Islet precursor cell (in vitro differentiated cells): Measurements from ENCODE around the gene RNF215.

Experiments used
- DNase-seq: peaks from one replicate; pipeline ENCODE4 v3.0.0-alpha.2; 2018

The RNF215 gene

DNA sequence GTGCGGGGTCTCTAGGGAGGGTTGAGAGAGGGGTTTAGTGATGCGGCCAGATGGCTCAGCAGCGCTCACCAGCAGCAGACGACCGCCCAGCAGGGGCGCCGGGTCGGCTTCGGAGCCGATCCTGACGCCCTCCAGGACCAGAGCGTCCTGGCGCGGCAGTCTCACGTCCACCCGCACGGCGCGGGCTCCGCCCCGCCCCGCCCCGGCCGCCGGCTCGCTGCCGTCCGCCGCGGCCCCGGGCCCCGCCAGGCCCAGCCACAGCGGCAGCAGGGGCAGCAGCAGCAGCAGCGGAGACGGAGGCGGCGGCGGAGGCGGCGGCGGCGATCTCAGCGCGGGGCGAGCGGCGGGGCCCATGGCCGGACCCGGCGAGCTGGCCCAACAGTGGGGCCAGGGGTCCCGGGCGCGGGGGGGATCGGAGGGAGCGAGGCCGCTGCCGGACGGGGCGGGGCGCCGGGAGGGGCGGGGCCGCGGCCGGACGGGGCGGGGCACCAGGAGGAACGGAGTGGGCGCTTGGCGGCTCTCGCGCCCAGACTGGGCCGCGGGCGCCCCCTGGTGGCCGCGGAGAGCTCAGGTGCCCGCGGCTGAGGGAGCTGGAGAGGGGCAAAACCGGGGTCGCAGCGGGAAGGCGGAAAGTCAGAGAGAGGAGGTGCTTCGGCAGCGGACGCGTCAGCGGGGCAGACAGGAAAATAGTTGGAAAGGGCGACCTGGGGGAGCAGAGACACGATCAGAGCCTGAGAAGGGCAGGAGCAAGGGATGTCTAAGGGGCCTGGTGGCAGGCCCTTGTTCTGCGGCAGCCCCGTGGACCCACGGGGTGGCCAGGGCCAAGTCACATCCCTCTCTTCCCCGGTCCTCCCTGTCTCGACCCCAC is at the start of gene RNF215:
Gene RNF215 (minus strand): TSS at position 452 of the 868 bp plus-strand sequence. CDS start 98 bp downstream, at position 354.
- peak; percentile 92 for DNase-seq

DNA sequence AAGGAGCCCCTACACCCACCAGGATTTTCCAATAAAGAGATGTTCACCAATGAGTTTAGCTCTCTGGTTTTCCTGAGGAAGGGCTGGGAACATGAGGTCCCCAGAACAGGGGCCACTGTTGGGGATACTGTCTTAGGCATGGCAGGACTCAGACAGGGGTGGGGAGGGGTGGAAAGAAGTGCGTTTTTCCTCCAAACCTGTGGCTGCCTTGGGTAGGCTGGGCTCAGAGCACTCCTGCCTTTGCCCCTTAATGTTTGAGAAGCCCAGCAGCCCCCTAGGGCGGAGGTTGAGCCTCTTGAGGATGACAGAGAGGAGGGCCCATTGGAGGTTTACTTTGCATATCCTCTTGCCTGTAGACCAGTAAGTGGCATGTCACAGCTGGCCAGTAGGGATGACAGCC is 49.0 kb upstream of the RNF215 start:
- DNase-seq, result no peak

DNA sequence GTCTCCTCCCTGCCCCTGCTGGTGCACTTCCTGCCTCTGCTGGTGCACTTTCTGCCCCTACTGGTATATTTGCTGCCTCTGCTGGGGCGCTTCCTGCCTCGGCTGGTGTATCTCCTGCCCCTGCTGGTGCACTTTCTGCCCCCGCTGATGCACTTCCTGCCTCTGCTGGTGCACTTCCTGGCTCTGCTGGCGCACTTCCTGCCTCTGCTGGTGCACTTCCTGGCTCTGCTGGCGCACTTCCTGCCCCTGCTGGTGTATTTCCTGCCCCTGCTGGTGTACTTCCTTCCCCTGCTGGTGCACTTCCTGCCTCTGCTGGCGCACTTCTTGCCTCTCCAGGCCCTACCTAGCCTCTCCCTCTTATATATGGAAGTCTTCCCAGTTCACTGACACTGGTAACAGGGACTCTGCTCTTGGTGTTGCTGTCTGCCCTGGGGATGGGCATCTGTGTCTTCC is 48.5 kb upstream of the RNF215 start:
- no peak for DNase-seq

DNA sequence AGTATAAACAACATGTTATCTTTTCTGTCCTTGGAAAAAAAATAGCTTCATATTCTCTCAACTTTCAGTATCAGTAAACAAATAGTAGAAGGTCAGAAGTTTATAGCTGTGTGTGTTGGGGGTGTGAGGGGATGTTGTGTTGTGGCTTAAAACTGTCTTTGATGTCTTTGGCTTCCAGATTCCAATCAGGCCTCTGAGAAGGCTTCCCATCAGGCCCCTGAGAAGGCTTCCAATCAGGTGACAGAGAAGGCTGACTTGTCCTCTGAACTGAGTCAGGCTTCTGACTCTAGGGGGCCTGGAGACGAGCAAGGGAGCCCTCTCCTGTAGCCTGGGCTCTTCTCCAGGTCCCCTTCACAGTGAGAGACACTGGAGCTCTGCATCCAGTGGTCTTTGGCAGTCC is 47.6 kb upstream of the RNF215 start:
- no peak for DNase-seq

DNA sequence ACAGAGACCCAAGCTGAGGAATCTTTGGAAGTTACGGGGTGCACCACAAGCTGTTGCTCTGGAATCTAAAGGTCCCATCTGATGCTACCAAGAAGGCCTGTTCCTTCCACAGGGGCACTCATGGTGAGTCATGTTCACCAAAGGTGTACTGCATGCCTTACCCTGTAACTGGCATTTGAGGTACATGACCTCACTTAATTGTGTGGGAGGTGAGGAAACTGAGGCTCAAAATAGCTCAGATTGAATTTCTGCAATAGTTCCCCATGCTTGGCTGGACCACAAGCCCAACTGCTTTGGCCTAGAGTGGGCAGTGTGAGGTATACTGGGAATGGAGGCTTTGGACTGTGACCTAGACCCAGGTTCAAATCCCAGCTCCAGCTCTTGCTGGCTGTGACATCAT is 46.6 kb upstream of the RNF215 start:
- no peak for DNase-seq

DNA sequence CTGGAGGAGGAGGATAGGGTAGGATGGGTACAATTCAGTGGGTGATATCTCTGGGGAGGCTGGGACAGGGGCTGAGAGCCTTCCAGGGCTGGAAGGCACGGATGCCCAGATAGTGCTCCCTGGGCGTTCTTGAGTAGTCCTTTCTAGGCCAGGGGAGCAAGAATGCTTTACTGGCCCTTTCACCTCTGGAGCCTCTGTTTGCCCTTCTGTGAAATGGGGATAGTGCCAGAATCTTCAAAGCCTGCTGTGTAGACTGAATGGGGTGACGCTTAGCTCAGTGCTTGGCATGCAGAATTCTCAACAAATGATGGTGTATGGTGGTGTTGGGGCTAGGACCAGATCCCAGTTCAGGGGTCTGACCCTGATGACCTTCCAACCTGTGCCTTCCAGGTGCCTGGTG is 46.0 kb upstream of the RNF215 start:
- DNase-seq, result no peak

DNA sequence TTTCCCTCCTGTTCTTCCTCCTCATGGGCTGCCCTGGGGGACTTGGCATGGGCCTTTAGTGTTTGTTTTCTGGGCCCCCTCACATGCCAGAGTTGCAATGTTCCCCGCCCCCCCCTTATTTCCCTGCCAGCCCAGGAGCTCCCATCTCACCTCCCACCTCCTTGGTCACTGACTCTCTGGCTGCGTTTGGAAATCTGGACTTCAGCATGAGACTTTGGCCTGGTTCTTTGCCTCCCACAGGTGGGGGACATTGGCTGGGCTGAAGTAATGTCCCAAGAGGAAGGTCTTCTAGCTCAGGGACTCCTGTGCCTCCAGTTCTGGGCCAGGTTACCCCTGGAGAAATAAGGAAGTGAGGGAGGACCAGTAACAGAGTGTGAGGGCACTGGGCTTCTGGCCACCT is 45.3 kb upstream of the RNF215 start:
- no peak for DNase-seq

DNA sequence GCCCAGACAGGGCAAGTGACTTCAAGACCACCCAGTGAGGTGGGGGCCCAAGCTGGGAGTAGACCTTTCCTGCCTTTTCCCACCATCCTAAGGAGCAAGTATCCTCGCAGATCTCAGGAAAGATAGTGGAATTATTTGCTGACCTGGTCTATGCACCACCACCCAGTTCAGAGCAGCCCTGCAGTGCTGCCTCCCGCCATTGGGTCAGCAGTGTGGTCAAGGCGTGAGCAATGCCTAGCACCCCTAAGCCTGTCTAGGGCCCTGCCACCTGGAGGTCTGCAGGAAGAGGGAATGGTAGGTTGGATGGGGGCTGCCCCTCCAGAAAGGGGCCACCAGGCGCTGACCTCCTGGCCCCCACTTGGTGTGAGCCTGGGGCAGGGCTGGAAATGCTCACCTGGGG is 44.9 kb upstream of the RNF215 start:
- no peak for DNase-seq

DNA sequence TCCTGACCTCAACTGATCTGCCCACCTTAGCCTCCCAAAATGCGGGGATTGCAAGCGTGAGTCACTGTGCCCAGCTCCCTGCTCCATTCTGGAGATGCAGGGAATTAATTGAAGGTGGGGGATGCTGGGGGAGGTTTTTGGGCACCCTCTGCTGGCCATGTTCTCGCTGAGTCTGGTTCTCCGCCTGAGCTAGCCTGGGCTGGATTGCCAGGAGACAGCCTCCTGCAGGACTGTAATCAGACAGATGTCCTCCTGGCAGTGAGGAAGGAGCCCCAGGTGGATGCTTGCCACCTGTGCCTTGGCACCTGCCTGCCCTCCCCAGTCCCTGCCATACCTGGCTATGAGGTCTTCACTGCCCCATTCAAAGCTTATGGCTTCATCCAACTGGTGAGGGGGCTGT is 43.7 kb upstream of the RNF215 start:
- no peak for DNase-seq

DNA sequence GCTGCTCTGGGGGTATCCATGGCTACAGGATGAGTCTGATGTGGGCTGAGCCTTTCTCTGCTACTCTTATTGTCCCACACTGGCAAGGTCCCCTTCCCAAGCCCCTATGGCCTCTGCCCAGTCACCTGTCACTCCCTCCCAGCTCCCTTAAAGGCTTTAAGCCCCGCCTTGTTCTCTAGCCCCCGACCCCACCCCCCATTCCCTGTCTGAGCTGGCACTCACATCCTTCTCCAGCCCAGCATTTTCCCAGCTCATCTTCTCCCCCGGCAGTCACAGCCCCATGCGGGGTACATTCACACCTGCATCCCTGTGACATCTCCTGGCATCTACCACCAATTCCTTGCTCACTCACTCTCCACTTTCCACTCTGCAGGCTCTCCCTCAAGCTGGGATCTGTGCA is 42.7 kb upstream of the RNF215 start:
- no peak for DNase-seq

DNA sequence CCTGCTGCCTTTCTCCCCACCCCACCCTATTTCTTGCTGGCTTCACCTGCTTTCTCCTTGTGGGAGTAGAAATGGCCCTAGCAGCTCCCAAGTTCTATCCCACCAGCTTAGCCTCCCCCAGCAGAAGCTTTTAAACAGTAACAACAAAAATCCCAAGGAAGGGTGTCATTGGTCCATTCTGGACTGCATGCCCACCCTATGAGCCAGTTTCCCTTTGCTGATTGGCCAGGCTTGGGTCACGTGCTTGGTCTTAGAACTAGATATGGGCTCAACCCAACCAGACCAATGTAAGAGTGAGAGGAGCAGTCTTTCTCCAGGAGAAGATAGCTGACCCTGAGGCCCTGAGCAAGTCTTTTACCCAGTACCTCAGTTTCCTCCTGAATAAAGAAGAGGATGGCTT is 40.7 kb upstream of the RNF215 start:
- no peak for DNase-seq

DNA sequence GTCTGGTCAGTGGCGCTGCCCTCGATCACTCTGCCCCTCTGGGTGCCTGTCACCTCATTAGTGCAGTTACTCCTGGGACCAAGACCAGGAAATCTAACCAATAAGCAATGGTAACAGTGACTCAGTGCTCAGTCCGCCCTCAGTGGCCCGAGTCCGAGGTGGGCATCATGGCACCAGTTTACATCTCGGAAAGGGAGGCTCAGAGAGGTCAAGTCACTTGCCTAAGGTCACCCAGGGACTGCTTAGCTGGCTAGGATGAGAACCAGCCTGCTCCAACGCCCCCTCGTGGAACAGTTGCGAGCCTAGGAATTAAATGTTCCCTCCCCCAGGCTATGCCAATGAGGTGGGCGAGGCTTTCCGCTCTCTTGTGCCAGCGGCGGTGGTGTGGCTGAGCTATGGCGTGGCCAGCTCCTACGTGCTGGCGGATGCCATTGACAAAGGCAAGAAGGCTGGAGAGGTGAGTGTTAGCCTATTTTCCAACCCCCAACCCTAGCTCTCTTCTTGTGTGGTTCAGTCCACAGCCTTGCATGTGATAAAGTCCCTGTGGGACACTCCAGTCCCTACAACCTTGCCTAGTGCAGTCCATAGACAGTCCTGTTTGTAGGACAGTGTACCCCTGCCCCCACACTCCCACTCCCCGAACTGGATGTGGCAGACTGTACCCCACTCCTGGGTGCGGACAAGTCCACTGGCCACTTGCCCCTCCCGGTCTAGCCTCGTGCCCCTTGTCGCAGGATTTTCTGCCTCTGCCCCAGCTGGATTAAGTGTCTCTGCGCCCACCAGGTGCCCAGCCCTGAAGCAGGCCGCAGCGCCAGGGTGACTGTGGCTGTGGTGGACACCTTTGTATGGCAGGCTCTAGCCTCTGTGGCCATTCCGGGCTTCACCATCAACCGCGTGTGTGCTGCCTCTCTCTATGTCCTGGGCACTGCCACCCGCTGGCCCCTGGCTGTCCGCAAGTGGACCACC is 39.5 kb upstream of the RNF215 start:
- DNase-seq, result peak; percentile 86

DNA sequence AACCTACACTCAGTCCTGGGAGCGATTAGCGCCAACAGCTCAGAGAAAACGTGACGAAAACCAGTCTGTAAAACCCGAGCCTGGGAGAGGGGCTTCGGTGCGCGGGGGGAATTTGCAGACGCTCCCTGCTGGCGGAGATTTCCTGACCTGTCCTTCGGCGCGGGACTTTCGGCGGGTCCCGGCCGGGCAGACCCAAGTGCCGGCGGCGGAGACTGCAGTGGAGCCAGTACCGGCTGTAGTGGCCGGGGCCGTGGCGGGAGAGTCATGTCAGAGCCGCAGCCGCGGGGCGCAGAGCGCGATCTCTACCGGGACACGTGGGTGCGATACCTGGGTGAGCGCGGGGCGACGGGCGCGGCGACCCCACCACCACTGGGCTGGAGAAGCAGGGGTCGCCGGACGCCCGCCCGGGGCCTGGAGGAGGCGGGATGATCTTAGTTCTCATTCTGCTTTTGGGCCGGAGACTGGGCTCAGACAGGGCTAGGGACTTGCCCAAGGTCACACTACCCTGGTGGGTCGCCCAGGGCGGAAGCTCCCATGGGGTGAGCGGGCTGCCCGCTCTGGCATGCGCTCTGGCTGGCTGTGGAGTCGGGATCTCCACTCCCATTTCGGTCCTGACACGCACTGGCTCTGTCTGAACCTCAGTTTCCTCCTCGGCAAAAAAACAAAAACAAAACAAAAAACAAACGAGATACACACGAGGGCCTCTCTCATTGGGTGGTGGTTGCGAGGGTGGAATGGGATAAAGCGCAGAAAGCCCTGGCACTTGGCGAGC is 38.6 kb upstream of the RNF215 start, which contains the start of gene MTFP1:
Gene MTFP1 (plus strand): TSS at position 153 of the 772 bp plus-strand sequence. CDS start 112 bp downstream, at position 265.
- DNase-seq, result peak; percentile 91

DNA sequence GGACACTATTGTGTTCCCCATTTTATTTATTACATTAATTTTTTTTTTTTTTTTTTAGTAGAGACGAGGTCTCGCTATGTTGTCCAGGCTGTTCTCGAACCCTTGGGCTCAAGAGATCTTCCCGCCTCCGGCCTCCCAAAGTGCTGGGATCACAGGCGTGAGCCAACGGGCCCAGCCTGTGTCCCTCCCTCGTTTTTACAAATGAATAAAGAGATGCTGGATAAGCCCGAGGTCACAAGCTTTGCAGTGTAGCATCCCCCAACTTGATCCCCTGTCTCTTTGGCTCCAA is 38.1 kb upstream of the RNF215 start:
- no peak for DNase-seq

DNA sequence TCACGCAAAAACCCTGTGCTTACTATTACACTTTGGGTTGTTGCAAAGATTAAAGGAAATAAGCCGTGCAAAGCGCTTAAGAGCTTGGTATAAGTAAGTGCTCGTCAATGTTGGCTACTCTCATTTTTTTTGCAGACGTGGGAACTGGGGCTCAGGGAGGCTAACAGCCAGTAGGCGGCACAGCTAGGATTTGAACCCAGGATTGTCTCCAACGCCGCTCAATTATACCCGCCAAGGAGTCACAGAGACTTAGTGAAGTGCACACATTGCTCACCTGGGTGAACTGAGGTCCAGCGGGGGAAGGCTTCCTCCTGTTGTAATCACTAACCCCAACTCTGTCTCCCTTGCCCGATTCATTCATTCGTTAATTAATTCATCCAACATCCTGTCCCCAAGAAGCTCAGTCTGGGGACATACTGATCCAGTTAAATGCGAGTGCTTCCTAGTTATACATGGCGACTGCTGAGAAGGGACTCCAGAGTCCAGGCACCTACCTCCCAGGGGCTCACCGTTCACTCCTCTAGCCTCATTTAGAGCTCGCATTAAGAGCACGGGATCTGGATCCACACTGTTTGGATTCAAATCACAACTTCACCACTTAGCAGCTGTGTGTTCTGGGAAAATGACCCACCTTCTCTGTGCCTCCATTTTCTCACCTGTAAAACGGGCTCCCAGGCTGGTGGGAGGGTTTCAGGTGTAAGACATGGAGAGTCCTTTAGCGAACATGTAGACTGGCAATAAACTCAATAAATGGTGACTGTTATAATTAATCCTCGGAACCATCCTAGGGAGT is 37.5 kb upstream of the RNF215 start:
- no peak for DNase-seq

DNA sequence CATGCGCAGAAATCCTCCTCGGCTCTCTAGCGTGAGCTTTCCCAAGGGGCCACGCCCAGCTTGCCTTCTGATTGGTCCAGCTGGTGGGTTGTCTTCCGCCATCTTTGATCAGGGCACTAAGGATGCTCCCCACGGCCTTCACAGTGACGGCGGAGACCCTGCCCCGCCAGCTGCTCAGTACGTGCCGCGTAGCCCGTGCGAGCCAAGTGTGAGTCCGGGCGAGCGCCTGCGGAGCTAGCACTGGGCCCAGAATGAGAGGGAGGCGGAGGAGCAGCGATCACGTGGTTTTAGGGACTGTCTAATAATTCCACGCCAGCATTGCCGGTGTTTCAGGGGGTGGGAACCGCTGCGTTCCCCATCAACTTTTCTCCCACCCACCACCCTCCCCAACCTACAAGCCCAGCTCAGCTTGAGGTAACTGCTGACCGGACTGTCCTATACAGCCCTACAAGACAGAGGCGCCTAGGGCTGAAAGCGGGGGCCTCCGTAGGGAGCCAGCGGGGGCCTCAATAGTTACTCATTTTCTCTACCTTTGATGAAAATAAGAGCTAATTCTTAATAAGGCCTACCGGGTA is 36.8 kb upstream of the RNF215 start:
- peak; percentile 100 for DNase-seq

DNA sequence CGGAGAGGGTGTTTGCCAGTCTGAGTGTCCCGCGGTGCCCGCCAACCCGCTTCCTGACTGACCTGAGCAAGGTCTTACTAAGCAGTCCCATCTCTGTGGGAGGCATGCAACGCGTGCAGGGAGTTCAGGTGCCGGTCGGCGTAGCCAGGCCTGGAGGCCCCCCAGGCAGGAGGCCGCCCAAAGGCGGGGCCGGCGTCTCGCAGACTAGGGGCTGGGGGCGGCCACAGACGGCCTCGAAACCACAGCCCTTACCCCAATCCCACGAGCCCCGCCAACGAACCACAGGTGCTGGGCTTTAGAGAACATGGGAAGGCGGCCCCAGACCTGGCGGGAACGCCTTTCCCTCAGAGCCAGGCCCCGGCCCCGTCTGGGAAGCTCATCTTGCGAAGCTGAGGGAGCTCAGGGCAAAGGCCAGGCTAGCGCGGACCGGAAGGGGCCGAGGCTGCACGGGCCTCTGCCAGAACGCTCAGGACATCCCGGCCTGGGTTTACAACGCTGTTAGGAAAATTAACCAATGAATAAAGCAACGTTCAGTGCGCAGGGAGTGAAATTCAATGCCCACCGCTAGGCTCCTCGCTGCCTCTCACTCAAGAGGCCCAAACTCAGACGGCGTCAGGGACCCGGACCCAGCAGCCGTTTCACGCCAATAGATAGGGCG is 36.2 kb upstream of the RNF215 start:
- DNase-seq, result no peak

DNA sequence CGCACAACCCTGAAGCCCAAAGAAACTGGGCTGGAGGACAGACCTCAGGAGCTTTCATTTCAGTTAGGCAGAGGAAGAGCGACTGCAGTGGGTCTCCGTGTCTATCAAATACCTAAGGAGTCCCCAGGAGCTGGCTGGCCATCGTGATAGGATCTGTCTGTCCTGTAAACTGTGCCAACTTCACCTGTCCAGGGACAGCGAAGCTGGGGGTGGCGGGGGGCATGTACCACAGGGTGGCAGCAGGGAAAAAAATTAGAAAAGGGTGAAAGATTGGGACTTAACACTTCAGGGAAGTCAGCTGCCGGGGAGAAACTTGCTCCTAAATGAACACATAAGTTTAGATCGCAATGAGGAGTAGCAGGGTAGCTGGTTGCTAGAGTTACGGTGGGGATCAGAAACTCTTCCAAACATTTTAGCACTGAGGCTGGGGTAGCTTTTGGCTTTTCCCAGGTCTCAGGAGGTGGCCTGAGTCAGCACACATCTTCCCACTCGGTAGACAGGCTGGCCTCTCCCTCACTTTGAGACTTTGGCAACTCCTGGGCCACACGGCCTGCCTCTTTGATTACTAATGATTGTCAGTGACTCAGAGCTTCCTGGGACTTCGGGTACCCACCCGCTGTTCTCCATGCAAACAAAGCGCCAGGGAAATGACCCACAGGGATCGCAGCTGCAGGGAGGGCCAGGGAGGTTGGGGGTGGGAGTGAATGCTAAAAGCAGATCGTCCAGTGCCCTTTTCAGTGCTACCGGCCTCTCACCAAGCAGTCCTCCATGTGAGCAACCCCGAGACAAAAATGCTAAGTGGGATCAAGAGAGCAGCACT is 35.5 kb upstream of the RNF215 start:
- peak; percentile 92 for DNase-seq

DNA sequence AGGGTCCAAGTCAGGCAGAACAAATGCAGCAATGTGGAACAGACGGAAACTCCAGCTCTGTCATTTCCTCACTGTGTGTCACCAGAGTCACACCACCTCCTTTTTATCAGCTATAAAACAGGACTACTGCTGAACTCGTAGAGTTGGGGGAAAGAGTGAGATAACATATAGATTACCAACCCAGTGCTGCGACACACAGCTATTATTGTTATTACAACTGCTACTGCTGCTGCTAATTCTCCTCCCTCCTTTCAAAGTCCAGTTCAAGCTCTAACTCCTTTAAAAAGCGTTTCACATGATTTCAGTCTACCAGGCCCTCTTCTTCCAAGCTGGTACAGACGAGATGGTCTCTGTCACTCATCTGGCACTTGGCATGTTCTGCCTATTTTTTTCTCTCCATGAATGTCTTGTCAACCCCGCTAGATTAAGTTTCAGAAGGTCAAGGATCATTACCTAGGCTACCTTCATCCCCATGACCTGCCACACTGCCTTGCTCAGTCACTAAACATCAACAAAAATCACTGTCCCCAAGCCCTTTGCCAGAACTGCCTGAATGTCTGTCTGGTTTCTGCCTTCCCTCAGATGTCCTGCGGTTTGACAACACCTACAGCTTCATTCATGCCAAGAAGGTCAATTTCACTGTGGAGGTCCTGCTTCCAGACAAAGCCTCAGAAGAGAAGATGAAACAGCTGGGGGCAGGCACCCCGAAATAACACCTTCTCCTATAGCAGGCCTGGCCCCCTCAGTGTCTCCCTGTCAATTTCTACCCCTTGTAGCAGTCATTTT is 34.7 kb upstream of the RNF215 start:
- DNase-seq, result no peak
